Type B pancreatic cell (in vitro differentiated cells): Measurements from ENCODE around the gene PROCA1. TPM values are rescaled to one million over a fixed set of nuclear protein-coding genes. Genes with fewer than 3 reads are reported as not detected.

Experiments
- DNase-seq: peaks from one replicate; pipeline ENCODE4 v3.0.0; 2021; ENCODE audit warnings: mixed read lengths; ENCODE audit not compliant: unreplicated experiment; ENCODE audit errors: extremely low spot score
- H3K27ac Mint-ChIP-seq: 2 replicates; pipeline ENCODE4 v1.8.0; 2021; ENCODE audit warnings: mild to moderate bottlenecking, mixed read lengths
- H3K27me3 Mint-ChIP-seq: 2 replicates; pipeline ENCODE4 v1.8.0; 2021; ENCODE audit warnings: mixed read lengths
- H3K36me3 Mint-ChIP-seq: 2 replicates; pipeline ENCODE4 v1.8.0; 2021; ENCODE audit warnings: mixed read lengths
- H3K4me1 Mint-ChIP-seq: one replicate; pipeline ENCODE4 v1.8.0; 2021; ENCODE audit warnings: mixed read lengths; ENCODE audit not compliant: unreplicated experiment
- H3K4me3 Mint-ChIP-seq: 2 replicates; pipeline ENCODE4 v1.8.0; 2021; ENCODE audit warnings: mild to moderate bottlenecking, mixed read lengths
- H3K9me3 Mint-ChIP-seq: 2 replicates; pipeline ENCODE4 v1.8.0; 2021; ENCODE audit warnings: mixed read lengths
- CTCF ChIP-seq: fragments of 200-600 bp; sonication (generic); conservative IDR thresholded peaks from 2 replicates; pipeline ENCODE4 v1.5.0; 2021; ENCODE audit warnings: antibody characterized with exemption, mild to moderate bottlenecking
- total RNA-seq: library from RNA; stranded (reverse); gene quantifications from 2 replicates; pipeline ENCODE4 v1.2.1, GENCODE V29; 2021; ENCODE audit warnings: low replicate concordance

Gene PROCA1
- total RNA-seq, 1 donor from 2014 or later: 9.2 TPM

DNA sequence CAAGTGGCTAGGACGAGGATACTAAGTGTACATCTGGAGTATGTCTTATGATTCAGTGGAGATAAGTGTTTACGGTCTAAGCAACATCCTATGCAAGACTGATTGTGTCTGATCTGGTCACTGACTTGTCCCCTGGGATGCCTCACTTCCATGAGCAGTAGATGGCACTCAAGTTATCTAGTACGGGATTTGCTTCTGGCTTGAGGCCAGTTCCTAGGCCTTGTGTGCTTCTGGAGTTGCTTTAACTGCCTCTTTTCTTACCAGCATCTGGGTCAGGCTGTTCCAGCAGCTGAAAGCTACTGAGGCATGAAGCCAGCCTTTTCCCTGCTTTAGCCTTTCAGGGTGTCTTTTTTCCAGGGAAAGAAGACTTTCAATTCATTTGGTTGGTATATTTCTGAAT, 26.7 kb downstream of the PROCA1 start:
- H3K9me3 Mint-ChIP-seq: no peaks in the 10 kb centered on the region

DNA sequence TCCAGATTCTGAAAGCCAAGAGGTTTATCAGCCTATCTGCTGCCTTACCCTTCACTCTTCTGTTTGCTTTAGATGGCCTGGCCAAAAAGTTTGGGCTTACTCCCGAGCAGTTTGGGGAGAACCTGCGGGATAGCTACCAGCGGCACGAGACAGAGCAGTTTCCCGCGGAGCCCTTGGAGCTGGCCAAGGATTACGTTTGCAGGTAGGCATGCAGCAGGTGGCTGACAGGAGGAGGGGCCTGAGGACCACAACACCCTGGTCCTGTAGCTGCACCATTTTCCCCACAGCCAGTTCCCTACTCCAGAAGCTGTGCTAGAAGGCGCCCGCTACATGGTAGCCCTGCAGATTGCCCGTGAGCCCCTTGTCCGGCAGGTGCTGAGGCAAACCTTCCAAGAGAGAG, 29.0 kb downstream of the PROCA1 start:
- Mint-ChIP-seq H3K36me3 (peaks cover 15% of the 10 kb centered on the region), H3K27ac (no peak overlapping the region), H3K4me3 (no peak overlapping the region), H3K4me1 (no peaks in the 10 kb centered on the region), H3K9me3 (no peaks in the 10 kb centered on the region), H3K27me3 (no peaks in the 10 kb centered on the region)
- no peak for TF ChIP-seq CTCF
- no peak for DNase-seq

More for the DNA sequence above, 26.7 kb downstream of the PROCA1 start:
- TF ChIP-seq CTCF: no peak
- Mint-ChIP-seq H3K4me3 (no peak overlapping the region), H3K27ac (no peak overlapping the region), H3K36me3 (peaks cover 30% of the 10 kb centered on the region), H3K4me1 (no peaks in the 10 kb centered on the region), H3K27me3 (no peaks in the 10 kb centered on the region)
- no peak for DNase-seq

GRCh38 chr17:28675980-28676379, 35.7 kb downstream of the PROCA1 start:
- peaks cover 23% of the 10 kb centered on the region for H3K36me3 Mint-ChIP-seq

DNA sequence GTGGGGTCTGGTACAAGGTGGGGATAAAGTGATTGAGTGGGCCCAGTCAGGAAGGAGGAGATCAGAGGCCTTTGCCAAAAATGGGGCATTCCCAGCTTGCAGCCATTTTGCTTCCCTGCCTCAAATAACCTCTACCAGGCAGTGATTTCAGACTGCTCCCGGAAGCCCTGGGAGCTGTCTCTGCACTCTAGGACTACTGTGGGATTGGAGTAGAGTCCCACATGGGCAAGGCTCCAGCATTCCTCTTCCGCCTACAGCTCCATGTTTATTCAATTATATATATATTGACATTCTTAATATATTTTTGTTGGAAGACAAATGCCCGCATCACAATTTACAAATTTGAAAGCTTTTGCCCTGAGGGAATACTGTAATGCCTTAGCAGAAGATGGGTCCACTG, 36.2 kb downstream of the PROCA1 start:
- Mint-ChIP-seq H3K27ac (no peak overlapping the region), H3K4me1 (no peaks in the 10 kb centered on the region), H3K9me3 (no peaks in the 10 kb centered on the region), H3K27me3 (no peaks in the 10 kb centered on the region), H3K4me3 (no peak overlapping the region), H3K36me3 (peaks cover 25% of the 10 kb centered on the region)
- TF ChIP-seq CTCF: no peak
- no peak for DNase-seq

More at GRCh38 chr17:28675980-28676379, 35.7 kb downstream of the PROCA1 start:
- no peak overlapping the region for H3K27ac Mint-ChIP-seq
- DNase-seq: no peak
- no peaks in the 10 kb centered on the region for H3K4me1 Mint-ChIP-seq
- H3K27me3 Mint-ChIP-seq: no peaks in the 10 kb centered on the region
- H3K9me3 Mint-ChIP-seq: no peaks in the 10 kb centered on the region
- TF ChIP-seq CTCF: no peak
- H3K4me3 Mint-ChIP-seq: no peak overlapping the region

DNA sequence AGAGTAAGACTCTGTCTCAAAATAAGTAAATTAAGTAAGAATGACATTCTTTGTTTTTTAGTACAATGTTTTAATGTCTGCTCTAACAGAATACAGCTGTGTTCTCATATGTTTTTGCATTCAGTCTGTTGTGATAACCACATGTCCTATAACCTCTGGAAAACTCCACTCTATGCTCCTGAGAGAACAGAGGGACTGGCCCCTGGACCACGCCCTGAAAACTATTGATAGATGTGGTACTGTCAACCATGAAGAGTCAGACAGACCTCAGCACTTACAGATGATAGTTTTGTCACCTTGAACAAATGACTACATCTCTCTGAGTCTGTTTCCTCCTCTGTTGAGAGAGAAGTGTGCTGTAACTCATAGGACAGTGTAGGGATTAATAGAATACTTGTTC, 41.8 kb downstream of the PROCA1 start:
- H3K9me3 Mint-ChIP-seq: no peaks in the 10 kb centered on the region
- H3K4me3 Mint-ChIP-seq: no peak overlapping the region
- peaks cover 26% of the 10 kb centered on the region for H3K36me3 Mint-ChIP-seq
- peaks cover 15% of the 10 kb centered on the region for H3K4me1 Mint-ChIP-seq
- no peaks in the 10 kb centered on the region for H3K27me3 Mint-ChIP-seq
- no peak for TF ChIP-seq CTCF
- DNase-seq: no peak
- H3K27ac Mint-ChIP-seq: no peak overlapping the region

DNA sequence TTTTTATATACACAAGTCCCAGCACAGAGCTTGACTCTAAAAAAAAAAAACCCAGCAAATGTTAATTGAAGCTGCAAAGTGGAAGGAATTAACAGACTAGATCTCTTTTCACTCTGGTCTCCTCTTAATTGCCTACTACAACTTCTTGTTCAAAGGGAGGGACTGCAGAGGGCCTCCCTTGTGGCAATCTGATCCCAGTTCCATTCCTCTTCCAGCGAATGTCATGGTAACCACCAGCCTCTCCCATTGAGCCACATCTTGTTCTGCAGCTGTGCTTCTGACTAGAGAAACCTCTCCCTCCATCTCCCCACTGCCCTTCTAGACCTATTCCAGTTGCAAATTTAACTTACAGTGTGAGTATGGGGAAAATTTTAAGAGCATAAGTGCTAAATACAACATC, 43.8 kb downstream of the PROCA1 start:
- DNase-seq: no peak
- peak overlapping the region; percentile 68 for H3K27ac Mint-ChIP-seq
- no peaks in the 10 kb centered on the region for H3K9me3 Mint-ChIP-seq
- H3K27me3 Mint-ChIP-seq: no peaks in the 10 kb centered on the region
- peaks cover 23% of the 10 kb centered on the region for H3K36me3 Mint-ChIP-seq
- no peak for TF ChIP-seq CTCF
- peak overlapping the region; percentile 2 for H3K4me3 Mint-ChIP-seq
- peaks cover 32% of the 10 kb centered on the region for H3K4me1 Mint-ChIP-seq
